HG03175 (cell line): ENCODE data around the gene FAM171A2.

ENCODE experiments used
- ATAC-seq: cut with Tn5 transposase; IDR thresholded peaks from one replicate; pipeline ENCODE4 v1.9.1; 2021; ENCODE audit warnings: mild to moderate bottlenecking, moderate library complexity; ENCODE audit not compliant: unreplicated experiment

FAM171A2 gene

DNA sequence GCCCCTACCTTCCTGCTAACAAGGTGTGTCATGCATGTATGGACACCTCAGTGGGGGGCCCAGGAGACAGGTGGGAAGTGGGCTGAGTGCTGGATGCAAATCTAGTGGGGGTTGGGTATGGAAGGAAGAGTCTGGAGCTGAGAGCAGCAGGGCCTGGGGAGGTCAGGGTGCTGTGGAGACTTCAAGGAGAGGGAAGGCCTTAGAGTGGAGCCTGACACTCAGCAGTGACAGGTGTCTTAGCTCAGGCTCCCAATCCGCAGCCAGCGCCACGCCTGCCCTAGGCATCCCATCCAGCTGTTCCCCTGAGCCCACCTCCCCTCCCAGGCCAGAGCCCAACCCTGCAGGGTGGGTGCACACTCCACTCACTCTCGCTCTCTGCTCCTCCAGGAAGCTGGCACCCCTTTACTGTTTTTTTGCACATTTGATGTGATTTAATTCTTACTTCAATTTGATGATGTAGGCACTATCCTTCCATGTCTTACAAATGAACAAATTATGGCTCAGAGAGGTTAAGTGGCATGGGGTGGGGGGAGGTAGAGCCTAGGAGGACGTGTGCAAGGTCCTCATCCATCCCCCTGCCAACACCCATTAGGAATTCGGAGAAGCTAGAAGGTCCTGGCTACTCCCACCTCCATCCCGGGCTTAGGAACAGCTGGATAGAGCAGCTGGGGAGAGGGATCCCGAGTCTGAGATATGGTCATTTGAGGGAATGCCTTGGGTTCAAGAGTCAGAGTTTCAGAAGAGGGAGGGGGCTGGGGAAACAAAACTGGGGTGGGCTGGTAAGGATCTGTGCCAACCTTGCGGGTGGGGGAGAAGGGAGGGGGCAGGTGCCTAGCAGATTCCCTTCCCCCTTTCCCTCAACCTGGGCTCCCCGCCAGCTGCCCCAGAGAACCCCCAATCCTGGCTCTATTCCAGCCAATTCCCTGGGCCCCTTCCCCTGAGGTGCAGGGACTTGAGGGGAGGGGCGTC is 2.1 kb downstream of the FAM171A2 start:
- no peak for ATAC-seq

DNA sequence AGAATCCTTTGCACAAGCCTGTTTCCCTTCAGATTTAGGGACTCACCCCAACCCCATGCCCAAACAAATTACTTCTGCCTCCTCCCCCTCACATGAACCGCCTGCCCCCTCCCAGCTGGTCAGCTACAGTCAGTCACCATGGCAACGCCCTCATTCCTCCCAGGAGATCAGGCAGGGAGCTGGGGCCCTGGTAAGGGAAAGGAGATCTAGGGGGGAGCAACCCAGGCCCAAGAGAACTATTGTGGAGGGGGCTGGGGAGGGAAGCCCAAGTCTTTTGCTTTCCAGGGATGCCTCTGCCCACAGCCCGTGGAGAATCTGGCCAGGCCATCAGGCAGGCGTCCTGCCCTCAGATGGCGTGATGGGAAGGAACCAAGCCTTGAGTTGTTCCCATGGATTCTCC is 2.8 kb downstream of the FAM171A2 start:
- ATAC-seq = no peak

DNA sequence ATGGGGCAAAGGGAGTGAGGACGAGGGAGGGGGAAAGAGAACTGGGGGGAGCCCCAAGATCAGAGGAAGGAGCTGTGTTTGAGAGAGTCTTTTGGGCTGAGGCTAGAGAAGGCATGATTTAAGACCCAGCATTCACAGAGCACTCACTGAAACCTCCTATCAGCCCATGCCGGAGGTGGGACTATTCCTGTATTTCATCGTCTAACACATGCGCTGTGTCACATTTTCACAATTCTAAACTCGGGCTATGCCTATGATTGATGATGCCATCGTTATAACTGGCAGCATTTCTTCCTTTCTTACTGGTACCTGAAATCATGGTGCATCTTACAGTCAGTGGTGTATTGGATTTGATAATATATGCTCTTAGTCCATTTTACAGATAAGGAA is 3.5 kb downstream of the FAM171A2 start:
- ATAC-seq = no peak

DNA sequence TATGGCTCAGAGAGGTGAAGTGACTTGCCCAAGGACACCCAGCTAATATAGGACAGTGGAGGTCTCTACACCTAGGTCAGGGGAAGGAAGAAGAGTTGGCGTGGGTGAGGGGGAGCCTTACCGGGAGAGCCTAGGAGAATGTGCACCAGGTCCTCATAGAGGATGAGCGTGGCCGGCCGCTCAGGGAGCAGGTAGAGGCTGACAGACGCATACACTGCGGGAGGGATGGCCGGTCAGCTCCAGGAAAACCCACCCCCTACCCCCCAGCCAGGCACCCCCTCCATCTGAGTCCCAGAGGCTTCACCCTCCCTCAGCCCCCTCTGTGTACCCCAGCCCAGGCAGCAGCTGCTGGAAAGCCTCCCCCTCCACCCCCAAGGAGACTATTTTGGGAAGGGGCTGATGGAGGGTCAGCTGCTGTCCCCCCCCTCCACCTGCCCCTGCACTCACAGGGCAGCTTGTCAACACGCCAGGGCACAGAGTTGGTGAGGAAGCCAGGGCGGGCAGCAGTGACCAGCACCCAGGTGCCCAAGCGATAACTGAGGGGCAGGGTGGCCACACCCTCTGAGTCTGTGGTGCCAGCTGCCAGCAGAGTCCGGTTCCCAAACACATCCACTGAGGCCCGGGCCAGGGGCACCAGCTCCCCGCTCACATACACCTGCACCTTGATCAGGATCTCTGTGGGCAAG is 4.1 kb downstream of the FAM171A2 start:
- no peak for ATAC-seq

DNA sequence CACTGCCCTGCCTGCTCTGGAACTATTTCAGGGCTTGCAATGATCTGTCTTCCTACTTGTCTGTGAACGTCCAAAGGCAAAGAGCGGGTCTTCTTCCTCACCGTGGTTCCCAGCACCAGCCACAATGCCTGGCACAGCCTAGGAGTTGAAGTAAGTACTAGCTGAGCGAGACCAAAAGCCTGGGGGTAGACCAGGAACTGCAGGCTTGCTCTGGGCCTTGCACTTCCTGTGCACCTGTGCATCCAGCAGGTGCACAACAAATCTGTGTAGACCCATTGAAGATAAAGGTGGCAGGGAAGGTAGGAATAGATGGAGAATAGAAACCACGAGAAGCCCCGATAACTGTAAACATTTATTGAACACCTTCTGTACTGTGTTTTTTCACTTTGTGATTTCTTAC is 4.6 kb downstream of the FAM171A2 start:
- no peak for ATAC-seq

DNA sequence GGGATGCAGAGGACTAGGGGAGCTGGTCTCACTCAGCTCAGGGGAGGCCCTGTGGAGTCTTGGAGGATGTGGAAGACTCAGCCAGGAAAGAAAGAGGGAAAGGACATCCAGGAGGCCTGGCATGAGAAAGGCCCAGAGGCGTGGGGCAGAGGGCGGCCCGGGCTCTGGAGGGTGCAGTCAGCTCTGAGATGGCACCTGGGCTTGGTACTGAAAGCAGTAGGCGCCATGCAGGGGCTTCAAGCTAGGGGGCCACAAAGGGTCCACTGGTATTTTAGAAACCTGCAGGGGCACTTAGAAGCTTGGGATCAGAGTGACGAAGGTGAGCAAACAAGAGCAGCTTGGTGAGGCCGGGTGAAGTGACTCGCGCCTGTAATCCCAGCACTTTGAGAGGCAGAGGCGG is 5.6 kb downstream of the FAM171A2 start:
- ATAC-seq = no peak

DNA sequence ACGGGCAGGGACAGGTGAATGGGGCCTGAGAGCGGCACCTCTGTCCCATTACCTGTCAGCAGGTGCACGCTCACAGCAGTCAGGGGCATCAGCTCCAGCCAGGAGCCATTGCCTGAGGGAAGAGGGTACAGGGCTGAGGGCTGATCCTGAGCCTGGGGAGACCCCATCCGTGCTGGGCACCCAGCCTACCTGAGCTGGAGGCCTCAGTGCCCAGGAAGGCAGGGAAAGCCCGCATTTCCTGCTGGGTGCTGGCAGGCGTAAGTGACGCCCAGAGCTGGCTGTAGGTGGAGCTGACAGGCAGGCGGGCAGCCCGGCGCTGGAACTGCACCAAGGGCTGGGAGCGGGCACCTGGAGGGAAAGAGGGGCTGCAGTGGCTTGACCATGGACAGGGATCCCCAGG is 7.4 kb downstream of the FAM171A2 start:
- no peak for ATAC-seq

DNA sequence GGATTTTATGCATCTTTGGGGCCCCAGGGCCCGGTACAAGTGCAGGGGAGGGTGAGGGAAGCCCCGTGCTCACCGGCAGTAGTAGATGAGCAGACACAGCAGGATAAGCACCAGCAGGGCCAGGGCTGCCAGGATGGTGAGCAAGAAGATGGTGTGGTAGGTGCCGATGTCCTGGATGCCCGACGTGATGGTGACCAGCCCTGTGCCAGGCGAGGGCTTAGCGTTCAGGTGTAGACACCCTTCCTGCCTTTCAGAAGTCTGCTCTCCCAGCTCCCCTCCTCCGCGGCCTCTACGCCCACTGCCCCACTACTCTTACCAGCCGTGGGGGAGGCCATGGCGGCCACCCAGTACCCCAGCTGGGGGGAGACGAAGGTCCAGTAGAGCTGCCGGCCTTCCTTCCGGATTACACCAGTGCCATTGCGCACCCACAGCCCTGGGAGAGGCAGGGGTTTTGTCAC is 8.0 kb downstream of the FAM171A2 start:
- ATAC-seq = no peak

DNA sequence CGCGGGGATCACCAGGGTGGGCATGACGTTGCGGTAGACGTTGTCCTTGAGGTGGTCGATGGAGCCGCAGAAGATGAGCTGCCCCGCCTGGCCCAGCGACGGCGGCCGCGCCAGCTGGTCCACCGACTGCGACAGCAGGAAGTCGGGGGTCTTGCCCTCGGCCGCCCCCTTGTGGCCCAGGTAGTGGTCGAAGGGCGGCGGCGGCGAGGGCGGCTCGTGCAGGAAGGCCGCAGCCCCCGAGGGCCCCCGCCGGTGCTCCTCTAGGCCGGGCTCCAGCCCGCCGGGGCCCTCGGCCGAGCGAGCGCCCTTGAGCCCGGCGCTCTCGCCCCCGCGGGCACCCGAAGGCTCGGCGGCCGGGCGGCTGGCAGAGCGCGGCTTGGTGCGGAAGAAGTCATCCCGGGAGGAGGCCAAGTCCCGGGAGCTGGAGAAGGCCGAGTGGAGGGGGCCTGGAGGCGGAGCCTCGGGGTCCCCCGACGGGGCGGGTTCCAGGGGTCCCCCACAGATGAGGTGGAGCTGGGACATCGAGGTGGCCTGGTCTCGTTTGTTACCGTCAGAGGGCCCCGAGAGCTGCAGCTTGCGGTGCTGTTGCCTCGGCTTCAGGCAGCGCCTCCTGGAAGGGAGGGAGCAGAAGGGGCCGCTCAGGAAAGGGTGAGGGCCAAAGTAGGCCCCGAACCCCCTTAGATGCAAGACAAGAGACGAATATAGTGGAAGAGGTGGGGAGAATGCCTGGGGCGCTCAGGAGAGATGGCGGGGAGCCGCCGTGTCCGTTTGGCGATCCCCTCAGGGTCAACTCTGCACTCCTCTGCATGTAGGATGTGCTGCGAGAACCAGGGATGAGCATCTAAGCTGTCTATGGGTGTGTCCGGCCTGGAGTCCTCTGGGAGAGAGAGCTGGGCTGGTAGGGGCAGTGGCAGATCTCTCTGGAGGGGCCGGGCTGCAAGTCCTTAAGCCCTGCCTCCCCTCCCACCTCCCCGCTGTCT is 8.8 kb downstream of the FAM171A2 start:
- ATAC-seq = no peak

DNA sequence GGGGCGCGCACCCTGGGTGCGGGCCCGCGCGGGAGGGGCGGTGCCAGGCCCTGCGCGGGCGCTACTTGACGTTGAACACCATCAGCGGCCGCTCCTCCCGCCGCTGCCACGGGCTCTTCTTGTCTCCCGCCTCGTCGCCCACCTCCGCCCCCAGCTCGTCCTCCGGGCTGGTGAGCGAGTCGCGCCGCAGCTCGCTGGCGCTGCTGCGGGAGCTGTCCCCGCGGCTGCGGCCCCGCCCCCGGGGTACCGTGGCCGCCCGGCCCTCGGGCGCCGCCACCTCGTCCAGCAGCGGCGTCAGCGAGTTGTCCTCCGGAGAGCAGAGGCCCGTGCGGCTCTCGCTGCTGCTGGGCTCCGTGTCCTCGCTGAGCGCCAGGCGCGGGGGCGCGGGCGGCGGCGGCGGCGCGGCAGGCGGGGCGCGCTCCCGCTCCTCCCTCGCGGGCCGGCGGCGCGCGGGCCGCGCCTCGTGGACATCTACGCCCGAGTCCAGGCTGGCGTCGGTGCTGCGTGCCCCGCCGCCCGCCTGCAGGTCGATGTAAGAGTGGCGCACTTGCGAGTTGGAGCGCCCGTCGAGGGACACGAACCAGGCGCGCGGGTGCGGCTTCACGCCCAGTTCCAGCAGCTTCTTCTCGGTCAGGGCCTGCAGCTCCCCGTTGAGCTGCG is 9.9 kb downstream of the FAM171A2 start:
- no peak for ATAC-seq

DNA sequence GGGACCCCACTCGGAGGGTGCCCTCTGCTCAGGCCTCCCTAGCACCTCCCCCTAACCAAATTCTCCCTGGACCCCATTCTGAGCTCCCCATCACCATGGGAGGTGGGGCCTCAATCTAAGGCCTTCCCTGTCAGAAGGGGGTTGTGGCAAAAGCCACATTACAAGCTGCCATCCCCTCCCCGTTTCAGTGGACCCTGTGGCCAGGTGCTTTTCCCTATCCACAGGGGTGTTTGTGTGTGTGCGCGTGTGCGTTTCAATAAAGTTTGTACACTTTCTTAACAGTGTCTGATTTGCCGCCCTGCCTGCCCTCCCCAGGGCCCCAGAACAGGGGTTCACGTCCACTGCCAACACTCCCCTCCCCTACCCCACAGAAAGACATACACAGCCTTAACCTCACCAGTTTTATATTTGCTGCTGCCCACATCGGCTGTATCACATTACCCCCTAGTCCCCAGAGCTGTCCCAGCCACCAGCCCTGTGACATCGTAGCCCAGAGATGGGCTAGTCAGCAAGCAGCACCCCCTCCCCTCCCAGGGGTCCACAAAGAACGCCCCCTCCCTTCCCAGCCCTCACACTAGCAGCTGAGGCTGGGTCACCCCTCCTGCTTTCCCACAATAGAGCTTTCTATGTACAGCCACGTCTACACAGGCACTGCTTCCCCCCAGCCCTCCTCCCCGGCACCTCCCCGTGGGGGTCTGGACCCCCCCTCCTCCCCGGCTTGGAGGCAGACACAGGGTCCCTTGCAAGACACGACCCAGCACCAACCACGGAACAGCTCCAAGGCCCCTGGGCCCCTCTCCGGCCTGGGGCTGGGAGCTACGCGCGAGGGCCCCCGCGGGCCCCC is 10.6 kb downstream of the FAM171A2 start:
- no peak for ATAC-seq

DNA sequence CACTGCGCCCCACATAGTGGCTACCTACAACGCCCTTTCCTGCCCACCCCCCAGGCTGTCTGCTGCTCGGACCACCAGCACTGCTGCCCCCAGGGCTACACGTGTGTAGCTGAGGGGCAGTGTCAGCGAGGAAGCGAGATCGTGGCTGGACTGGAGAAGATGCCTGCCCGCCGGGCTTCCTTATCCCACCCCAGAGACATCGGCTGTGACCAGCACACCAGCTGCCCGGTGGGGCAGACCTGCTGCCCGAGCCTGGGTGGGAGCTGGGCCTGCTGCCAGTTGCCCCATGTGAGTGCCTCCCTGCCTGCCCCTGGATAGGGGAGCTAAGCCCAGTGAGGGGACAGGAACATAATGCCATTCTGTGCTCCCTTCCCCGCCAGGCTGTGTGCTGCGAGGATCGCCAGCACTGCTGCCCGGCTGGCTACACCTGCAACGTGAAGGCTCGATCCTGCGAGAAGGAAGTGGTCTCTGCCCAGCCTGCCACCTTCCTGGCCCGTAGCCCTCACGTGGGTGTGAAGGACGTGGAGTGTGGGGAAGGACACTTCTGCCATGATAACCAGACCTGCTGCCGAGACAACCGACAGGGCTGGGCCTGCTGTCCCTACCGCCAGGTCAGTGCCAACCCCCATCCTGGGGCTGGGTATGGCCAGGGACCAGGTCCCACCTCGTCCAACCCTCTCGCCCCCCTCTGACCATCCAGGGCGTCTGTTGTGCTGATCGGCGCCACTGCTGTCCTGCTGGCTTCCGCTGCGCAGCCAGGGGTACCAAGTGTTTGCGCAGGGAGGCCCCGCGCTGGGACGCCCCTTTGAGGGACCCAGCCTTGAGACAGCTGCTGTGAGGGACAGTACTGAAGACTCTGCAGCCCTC is 11.5 kb downstream of the FAM171A2 start:
- ATAC-seq = no peak

DNA sequence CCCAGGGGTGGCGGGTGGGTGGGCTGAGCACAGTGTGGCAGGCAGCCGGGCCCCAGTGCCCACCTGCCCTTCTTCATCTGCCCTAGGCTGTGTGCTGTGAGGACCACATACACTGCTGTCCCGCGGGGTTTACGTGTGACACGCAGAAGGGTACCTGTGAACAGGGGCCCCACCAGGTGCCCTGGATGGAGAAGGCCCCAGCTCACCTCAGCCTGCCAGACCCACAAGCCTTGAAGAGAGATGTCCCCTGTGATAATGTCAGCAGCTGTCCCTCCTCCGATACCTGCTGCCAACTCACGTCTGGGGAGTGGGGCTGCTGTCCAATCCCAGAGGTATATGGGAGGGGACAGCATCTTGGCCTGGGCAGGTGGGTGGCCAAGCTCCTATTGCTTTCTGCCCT is 12.2 kb downstream of the FAM171A2 start:
- no peak for ATAC-seq

DNA sequence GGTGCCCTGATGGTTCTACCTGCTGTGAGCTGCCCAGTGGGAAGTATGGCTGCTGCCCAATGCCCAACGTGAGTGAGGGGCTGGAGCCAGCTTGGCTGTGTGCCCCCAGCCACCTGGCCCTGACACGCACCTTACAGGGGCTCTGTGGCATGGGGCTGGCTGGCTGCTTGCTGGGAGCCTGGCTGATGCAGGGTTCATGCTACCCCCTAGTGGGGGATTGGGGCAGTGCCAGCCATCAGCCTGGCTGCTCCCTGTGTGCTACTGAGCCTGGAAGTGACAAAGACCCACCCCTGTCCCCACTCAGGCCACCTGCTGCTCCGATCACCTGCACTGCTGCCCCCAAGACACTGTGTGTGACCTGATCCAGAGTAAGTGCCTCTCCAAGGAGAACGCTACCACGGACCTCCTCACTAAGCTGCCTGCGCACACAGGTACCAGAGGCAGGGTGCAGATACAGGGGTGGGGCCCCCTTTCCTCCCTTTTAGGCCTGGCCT is 12.9 kb downstream of the FAM171A2 start:
- no peak for ATAC-seq

DNA sequence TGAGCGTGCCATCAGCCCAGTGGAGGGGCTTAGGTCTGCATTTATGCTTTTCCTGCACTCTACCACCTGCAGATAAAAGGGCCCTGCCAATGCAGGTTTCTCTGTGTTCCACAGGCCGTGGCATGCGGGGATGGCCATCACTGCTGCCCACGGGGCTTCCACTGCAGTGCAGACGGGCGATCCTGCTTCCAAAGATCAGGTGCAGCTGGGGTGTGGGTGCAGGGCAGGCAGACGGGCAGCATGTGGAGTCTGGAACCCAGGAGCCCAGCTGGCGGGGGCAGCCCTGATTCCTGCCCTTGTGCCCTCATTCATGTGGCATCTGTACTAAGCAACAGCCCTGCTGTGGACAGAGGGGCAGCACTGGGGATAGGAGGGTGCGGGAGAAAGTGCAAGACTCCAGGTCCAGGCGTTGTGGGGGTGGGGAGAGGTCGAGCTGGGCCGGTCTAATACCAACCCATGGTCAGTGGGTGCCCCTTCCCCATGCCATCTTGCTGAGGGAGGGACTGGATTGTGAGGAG is 14.0 kb downstream of the FAM171A2 start:
- ATAC-seq = no peak

DNA sequence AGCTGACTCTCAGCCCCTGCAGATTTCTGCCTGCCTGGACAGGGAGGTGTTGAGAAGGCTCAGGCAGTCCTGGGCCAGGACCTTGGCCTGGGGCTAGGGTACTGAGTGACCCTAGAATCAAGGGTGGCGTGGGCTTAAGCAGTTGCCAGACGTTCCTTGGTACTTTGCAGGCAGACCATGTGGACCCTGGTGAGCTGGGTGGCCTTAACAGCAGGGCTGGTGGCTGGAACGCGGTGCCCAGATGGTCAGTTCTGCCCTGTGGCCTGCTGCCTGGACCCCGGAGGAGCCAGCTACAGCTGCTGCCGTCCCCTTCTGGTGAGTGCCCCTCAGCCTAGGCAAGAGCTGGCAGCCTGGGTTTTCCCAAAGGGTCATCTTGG is 14.7 kb downstream of the FAM171A2 start:
- ATAC-seq = no peak

DNA sequence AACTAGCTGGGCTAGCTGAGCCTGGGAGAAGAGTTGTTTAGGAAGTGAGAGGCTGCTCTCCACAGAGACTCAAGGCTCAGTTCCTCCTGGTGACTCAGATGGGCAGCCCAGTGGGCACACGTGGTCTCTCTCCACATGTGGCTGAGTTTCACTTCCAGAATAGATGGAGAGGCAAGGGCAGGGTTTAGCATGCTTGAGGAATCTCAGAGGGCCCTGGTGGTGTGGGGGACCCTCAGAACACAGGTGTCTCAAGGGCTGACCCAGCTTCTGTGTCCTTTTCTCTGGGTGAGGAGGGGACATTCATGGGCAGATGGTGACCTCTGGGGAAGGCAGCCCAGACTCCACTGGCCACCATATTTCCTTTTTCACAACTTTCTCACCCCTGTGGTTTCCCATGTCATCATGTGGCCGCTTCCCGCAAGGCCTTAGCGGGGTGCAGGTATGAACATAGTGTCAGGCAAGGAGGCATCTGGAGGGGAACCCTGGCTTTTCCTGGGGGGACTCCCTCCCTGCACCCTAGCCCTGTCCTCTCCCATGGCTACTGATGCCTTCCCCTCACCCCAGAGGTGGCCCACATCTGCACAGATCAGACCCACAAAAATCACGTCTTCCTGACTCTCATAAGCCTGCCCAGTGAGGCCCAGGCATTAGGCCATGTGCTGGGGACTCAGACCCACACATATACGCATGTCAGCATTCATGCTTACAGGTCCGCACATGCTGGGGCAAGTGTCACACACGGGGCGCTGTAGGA is 15.2 kb downstream of the FAM171A2 start:
- ATAC-seq = peak; percentile 37
